Neural cell (in vitro differentiated cells): Measurements from ENCODE around the gene SLC39A13. TPM values are rescaled to one million over a fixed set of nuclear protein-coding genes. Genes with fewer than 3 reads are reported as not detected.

Experiments used
- H2AFZ ChIP-seq: fragments of 200-600, 300-800 bp; sonication (generic), shearing (Covaris generic); 2 replicates; pipeline ENCODE4 v1.6.0; 2014; ENCODE audit warnings: low read depth, mild to moderate bottlenecking, antibody characterized with exemption, low read length, moderate library complexity
- H3F3A ChIP-seq: fragments of 200-600 bp; shearing (Covaris generic); 2 replicates; pipeline ENCODE4 v1.6.1; 2016; ENCODE audit warnings: mild to moderate bottlenecking, moderate library complexity, mixed read lengths, antibody characterized with exemption, low read length; ENCODE audit not compliant: insufficient read depth, poor library complexity, severe bottlenecking
- H3K27ac ChIP-seq: fragments of 200-600, 300-800 bp; sonication (generic), shearing (Covaris generic); 2 replicates; pipeline ENCODE4 v1.5.1; 2014; ENCODE audit warnings: mild to moderate bottlenecking, low read length, moderate library complexity
- H3K27me3 ChIP-seq: fragments of 300-800, 200-600 bp; sonication (generic), shearing (Covaris generic); 2 replicates; pipeline ENCODE4 v1.6.0; 2014; ENCODE audit warnings: mild to moderate bottlenecking, low read depth, low read length, moderate library complexity; ENCODE audit not compliant: insufficient read depth
- H3K36me3 ChIP-seq: fragments of 300-800, 200-600 bp; sonication (generic), shearing (Covaris generic); 2 replicates; pipeline ENCODE4 v1.5.1; 2014; ENCODE audit warnings: mild to moderate bottlenecking, antibody characterized with exemption, low read length, moderate library complexity; ENCODE audit not compliant: insufficient read depth
- H3K4me2 ChIP-seq: fragments of 300-800, 200-600 bp; sonication (generic), shearing (Covaris generic); 2 replicates; pipeline ENCODE4 v1.6.0; 2014; ENCODE audit warnings: mild to moderate bottlenecking, low read length
- H3K4me3 ChIP-seq: fragments of 300-800, 200-600 bp; sonication (generic), shearing (Covaris generic); 2 replicates; pipeline ENCODE4 v1.5.1; 2014; ENCODE audit warnings: mild to moderate bottlenecking, low read length, moderate library complexity
- H3K79me2 ChIP-seq: fragments of 200-600 bp; shearing (Covaris generic); replicated peaks from 2 replicates; pipeline ENCODE4 v1.6.0; 2014; ENCODE audit warnings: mild to moderate bottlenecking, low read length, moderate library complexity; ENCODE audit not compliant: insufficient read depth
- H3K9ac ChIP-seq: fragments of 300-800, 200-600 bp; sonication (generic), shearing (Covaris generic); 2 replicates; pipeline ENCODE4 v1.6.1; 2016; ENCODE audit warnings: mild to moderate bottlenecking, low read length, mixed read lengths
- H3K9me2 ChIP-seq: fragments of 200-600 bp; shearing (Covaris generic); 2 replicates; pipeline ENCODE4 v1.6.1; 2016; ENCODE audit warnings: mild to moderate bottlenecking, low read length, mixed read lengths; ENCODE audit not compliant: insufficient read depth
- H3K9me3 ChIP-seq: fragments of 200-600, 300-800 bp; sonication (generic), shearing (Covaris generic); 2 replicates; pipeline ENCODE4 v1.6.1; 2016; ENCODE audit warnings: mild to moderate bottlenecking, mixed run types, low read length, moderate library complexity, mixed read lengths
- H4K20me1 ChIP-seq: fragments of 200-600 bp; shearing (Covaris generic); 2 replicates; pipeline ENCODE4 v1.6.1; 2016; ENCODE audit warnings: mild to moderate bottlenecking, mixed run types; ENCODE audit not compliant: insufficient read depth
- EP300 ChIP-seq: fragments of 450-650 bp; conservative IDR thresholded peaks from 2 replicates; pipeline ENCODE4 v1.6.1; 2014; ENCODE audit warnings: antibody characterized with exemption, mild to moderate bottlenecking, moderate library complexity; ENCODE audit not compliant: poor library complexity, severe bottlenecking
- EZH2 ChIP-seq: fragments of 200-600, 300-800 bp; shearing (Covaris generic), sonication (generic); IDR thresholded peaks from 2 replicates; pipeline ENCODE4 v1.6.1; 2014; ENCODE audit warnings: antibody characterized with exemption, low read length, borderline replicate concordance, mild to moderate bottlenecking; ENCODE audit not compliant: insufficient read depth, poor library complexity, severe bottlenecking
- MXI1 ChIP-seq: fragments of 450-650 bp; conservative IDR thresholded peaks from 2 replicates; pipeline ENCODE4 v1.6.1; 2014; ENCODE audit warnings: antibody characterized with exemption, mild to moderate bottlenecking; ENCODE audit not compliant: poor library complexity, severe bottlenecking
- POLR2AphosphoS5 ChIP-seq: IDR thresholded peaks from 2 replicates; pipeline ENCODE4 v1.6.1; 2012
- RAD21 ChIP-seq: fragments of 450-650 bp; conservative IDR thresholded peaks from 2 replicates; pipeline ENCODE4 v1.6.1; 2014; ENCODE audit warnings: antibody characterized with exemption, mild to moderate bottlenecking, moderate library complexity
- SMC3 ChIP-seq: fragments of 450-650 bp; conservative IDR thresholded peaks from 2 replicates; pipeline ENCODE4 v1.6.1; 2014; ENCODE audit warnings: antibody characterized with exemption, mild to moderate bottlenecking, moderate library complexity; ENCODE audit not compliant: poor library complexity
- TAF1 ChIP-seq: IDR thresholded peaks from 2 replicates; pipeline ENCODE4 v1.6.1; 2012; ENCODE audit warnings: low read depth
- polyA plus RNA-seq: library from polyadenylated mRNA; depleted of rRNA; stranded (reverse); fragments of >200 nt; gene quantifications from 2 replicates; pipeline ENCODE4 v1.2.3, GENCODE V29; 2014
- TF ChIP-seq, protein P1 (sequence below): fragments of 450-650 bp; IDR thresholded peaks from 2 replicates; pipeline ENCODE4 v1.5.1; 2014; ENCODE audit warnings: antibody characterized with exemption, mild to moderate bottlenecking, moderate library complexity; ENCODE audit not compliant: poor library complexity, severe bottlenecking
- TF ChIP-seq, protein P2 (sequence below): IDR thresholded peaks from 2 replicates; pipeline ENCODE4 v1.6.1; 2012; ENCODE audit warnings: borderline replicate concordance

The SLC39A13 gene
- polyA plus RNA-seq, 1 donor from 2014 or later = 48.0 TPM

- Histone ChIP-seq H3K9me2 (no peaks in the 10 kb centered on the region), H3K27ac (no peak overlapping the region), H3K79me2 (peaks cover 7% of the 10 kb centered on the region), H4K20me1 (no peaks in the 10 kb centered on the region), H3K27me3 (no peaks in the 10 kb centered on the region), H3F3A (no peaks in the 10 kb centered on the region), H3K9ac (no peak overlapping the region), H3K4me2 (no peak overlapping the region), H3K36me3 (no peaks in the 10 kb centered on the region), H3K9me3 (no peaks in the 10 kb centered on the region), H2AFZ (no peak overlapping the region), H3K4me3 (no peak overlapping the region)
- TF ChIP-seq RAD21 (no peak), EZH2 (no peak), SMC3 (no peak), POLR2AphosphoS5 (no peak), EP300 (no peak), TAF1 (no peak)
- TF ChIP-seq, protein P1, sequence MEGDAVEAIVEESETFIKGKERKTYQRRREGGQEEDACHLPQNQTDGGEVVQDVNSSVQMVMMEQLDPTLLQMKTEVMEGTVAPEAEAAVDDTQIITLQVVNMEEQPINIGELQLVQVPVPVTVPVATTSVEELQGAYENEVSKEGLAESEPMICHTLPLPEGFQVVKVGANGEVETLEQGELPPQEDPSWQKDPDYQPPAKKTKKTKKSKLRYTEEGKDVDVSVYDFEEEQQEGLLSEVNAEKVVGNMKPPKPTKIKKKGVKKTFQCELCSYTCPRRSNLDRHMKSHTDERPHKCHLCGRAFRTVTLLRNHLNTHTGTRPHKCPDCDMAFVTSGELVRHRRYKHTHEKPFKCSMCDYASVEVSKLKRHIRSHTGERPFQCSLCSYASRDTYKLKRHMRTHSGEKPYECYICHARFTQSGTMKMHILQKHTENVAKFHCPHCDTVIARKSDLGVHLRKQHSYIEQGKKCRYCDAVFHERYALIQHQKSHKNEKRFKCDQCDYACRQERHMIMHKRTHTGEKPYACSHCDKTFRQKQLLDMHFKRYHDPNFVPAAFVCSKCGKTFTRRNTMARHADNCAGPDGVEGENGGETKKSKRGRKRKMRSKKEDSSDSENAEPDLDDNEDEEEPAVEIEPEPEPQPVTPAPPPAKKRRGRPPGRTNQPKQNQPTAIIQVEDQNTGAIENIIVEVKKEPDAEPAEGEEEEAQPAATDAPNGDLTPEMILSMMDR = peak; percentile 24
- TF ChIP-seq, protein P2, sequence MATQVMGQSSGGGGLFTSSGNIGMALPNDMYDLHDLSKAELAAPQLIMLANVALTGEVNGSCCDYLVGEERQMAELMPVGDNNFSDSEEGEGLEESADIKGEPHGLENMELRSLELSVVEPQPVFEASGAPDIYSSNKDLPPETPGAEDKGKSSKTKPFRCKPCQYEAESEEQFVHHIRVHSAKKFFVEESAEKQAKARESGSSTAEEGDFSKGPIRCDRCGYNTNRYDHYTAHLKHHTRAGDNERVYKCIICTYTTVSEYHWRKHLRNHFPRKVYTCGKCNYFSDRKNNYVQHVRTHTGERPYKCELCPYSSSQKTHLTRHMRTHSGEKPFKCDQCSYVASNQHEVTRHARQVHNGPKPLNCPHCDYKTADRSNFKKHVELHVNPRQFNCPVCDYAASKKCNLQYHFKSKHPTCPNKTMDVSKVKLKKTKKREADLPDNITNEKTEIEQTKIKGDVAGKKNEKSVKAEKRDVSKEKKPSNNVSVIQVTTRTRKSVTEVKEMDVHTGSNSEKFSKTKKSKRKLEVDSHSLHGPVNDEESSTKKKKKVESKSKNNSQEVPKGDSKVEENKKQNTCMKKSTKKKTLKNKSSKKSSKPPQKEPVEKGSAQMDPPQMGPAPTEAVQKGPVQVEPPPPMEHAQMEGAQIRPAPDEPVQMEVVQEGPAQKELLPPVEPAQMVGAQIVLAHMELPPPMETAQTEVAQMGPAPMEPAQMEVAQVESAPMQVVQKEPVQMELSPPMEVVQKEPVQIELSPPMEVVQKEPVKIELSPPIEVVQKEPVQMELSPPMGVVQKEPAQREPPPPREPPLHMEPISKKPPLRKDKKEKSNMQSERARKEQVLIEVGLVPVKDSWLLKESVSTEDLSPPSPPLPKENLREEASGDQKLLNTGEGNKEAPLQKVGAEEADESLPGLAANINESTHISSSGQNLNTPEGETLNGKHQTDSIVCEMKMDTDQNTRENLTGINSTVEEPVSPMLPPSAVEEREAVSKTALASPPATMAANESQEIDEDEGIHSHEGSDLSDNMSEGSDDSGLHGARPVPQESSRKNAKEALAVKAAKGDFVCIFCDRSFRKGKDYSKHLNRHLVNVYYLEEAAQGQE = no peak
Measured at GRCh38 chr11:47411884-47412746, 3.7 kb downstream of the SLC39A13 start.

DNA sequence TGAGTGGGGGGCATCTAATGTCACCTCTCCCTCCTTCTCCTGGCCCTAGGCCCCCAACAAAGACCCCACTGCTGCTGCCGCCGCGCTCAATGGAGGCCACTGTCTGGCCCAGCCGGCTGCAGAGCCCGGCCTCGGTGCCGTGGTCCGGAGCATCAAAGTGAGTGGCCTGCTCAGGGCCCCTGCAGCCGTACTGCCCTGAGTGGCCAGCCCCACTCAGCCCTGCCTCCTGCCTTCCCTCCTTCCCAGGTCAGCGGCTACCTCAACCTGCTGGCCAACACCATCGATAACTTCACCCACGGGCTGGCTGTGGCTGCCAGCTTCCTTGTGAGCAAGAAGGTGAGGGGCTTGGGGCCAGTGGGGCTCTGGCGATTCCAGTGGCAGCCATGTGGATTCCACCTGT, 5.0 kb downstream of the SLC39A13 start:
- no peaks in the 10 kb centered on the region for H3F3A ChIP-seq
- H3K4me2 ChIP-seq = no peak overlapping the region
- H3K9me3 ChIP-seq = no peaks in the 10 kb centered on the region
- no peaks in the 10 kb centered on the region for H4K20me1 ChIP-seq
- H3K27ac ChIP-seq = no peak overlapping the region
- no peaks in the 10 kb centered on the region for H3K9me2 ChIP-seq
- H3K4me3 ChIP-seq = no peak overlapping the region
- TF ChIP-seq TAF1 = no peak
- TF ChIP-seq RAD21 = no peak
- TF ChIP-seq, protein P2 = no peak
- TF ChIP-seq EZH2 = no peak
- TF ChIP-seq POLR2AphosphoS5 = no peak
- TF ChIP-seq MXI1 = no peak
- TF ChIP-seq EP300 = no peak
- no peak for TF ChIP-seq SMC3
- TF ChIP-seq, protein P1 = no peak
- no peaks in the 10 kb centered on the region for H3K27me3 ChIP-seq
- no peak overlapping the region for H3K9ac ChIP-seq
- no peaks in the 10 kb centered on the region for H3K36me3 ChIP-seq
- H2AFZ ChIP-seq = no peak overlapping the region
- H3K79me2 ChIP-seq = peaks cover 7% of the 10 kb centered on the region
